Neural cell (in vitro differentiated cells): Measurements from ENCODE around the gene UNC5CL.

ENCODE experiments used
- CTCF ChIP-seq: fragments of 450-650 bp; IDR thresholded peaks from 2 replicates; pipeline ENCODE4 v1.5.1; 2014; ENCODE audit warnings: antibody characterized with exemption, mild to moderate bottlenecking, moderate library complexity; ENCODE audit not compliant: poor library complexity, severe bottlenecking
- EP300 ChIP-seq: fragments of 450-650 bp; conservative IDR thresholded peaks from 2 replicates; pipeline ENCODE4 v1.6.1; 2014; ENCODE audit warnings: antibody characterized with exemption, mild to moderate bottlenecking, moderate library complexity; ENCODE audit not compliant: poor library complexity, severe bottlenecking
- EZH2 ChIP-seq: fragments of 200-600, 300-800 bp; shearing (Covaris generic), sonication (generic); IDR thresholded peaks from 2 replicates; pipeline ENCODE4 v1.6.1; 2014; ENCODE audit warnings: antibody characterized with exemption, low read length, borderline replicate concordance, mild to moderate bottlenecking; ENCODE audit not compliant: insufficient read depth, poor library complexity, severe bottlenecking
- POLR2AphosphoS5 ChIP-seq: IDR thresholded peaks from 2 replicates; pipeline ENCODE4 v1.6.1; 2012
- RAD21 ChIP-seq: fragments of 450-650 bp; conservative IDR thresholded peaks from 2 replicates; pipeline ENCODE4 v1.6.1; 2014; ENCODE audit warnings: antibody characterized with exemption, mild to moderate bottlenecking, moderate library complexity
- TAF1 ChIP-seq: IDR thresholded peaks from 2 replicates; pipeline ENCODE4 v1.6.1; 2012; ENCODE audit warnings: low read depth

DNA sequence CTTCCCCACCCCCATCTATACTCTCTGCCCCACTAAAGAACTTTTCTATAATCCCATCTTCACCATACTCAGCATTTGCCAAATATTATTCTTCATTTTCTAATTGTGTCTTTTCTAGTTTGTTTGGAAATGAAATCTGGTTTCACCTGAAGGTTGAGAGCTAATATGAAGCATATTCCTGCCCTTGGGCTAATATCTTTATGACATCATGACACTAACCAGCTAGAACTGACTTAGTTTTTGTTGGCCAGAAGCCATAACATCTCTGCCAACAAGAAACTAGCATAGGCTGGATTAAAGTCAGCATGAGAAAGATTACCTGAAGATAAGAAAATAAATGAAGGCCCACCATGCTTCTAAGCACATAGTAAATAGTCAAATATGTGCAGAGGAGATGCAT is 16.7 kb downstream of the UNC5CL start:
- no peak for TF ChIP-seq RAD21
- no peak for TF ChIP-seq TAF1
- no peak for TF ChIP-seq CTCF
- TF ChIP-seq EP300 = no peak
- no peak for TF ChIP-seq EZH2
- TF ChIP-seq POLR2AphosphoS5 = no peak
